GM10847 (cell line): ENCODE results near the gene LPCAT3.

Source experiments
- POLR2A ChIP-seq: IDR thresholded peaks from 2 replicates; pipeline ENCODE4 v1.6.1; 2011; ENCODE audit not compliant: insufficient read length; ENCODE audit errors: extremely low read depth

Gene LPCAT3

GRCh38 chr12:6960593-6961277, 57.5 kb downstream of the LPCAT3 start:
- TF ChIP-seq POLR2A, result no peak

GRCh38 chr12:6959805-6960592, 58.3 kb downstream of the LPCAT3 start:
- TF ChIP-seq POLR2A, result no peak

GRCh38 chr12:6959058-6959804, 59.0 kb downstream of the LPCAT3 start:
- peak; percentile 70 for TF ChIP-seq POLR2A

GRCh38 chr12:6958609-6959057, 59.6 kb downstream of the LPCAT3 start:
- no peak for TF ChIP-seq POLR2A

GRCh38 chr12:6957741-6958608, 60.3 kb downstream of the LPCAT3 start:
- TF ChIP-seq POLR2A, result peak; percentile 2

- TF ChIP-seq POLR2A, result no peak
Observed at GRCh38 chr12:6957151-6957701, 61.0 kb downstream of the LPCAT3 start.

GRCh38 chr12:6956021-6956727, 62.1 kb downstream of the LPCAT3 start:
- TF ChIP-seq POLR2A, result peak; percentile 20

- TF ChIP-seq POLR2A, result no peak
Observed at GRCh38 chr12:6955108-6956020, 62.9 kb downstream of the LPCAT3 start.

- TF ChIP-seq POLR2A, result no peak
Observed at GRCh38 chr12:6954316-6955107, 63.8 kb downstream of the LPCAT3 start.

- peak; percentile 99 for TF ChIP-seq POLR2A
Observed at GRCh38 chr12:6953442-6954315, 64.6 kb downstream of the LPCAT3 start.

GRCh38 chr12:6952863-6953441, 65.3 kb downstream of the LPCAT3 start:
- TF ChIP-seq POLR2A, result no peak
